ENCODE results near the gene OR10A5. TPM values are rescaled to one million over a fixed set of nuclear protein-coding genes. Genes with fewer than 3 reads are reported as not detected.
"Not testable (repeated sequence)": the region's sequence is repeated elsewhere in the genome, so short reads cannot be mapped to it uniquely, and the experiment has no call there.

Gene OR10A5
- not detected in 2 replicates for total RNA-seq

- DNase-seq (ENCODE audit: low read depth): no peak
- TF ChIP-seq CTCF (conservative IDR thresholded peaks at IDR 0.05; ENCODE audit: low read depth, low read length): no peak
- H3K4me3 ChIP-seq (ENCODE audit: low read depth, low read length): no peak within 1 kb of the TSS
Measured at GRCh38 chr11:6845383-6845782, at the start of gene OR10A5. TSS of gene OR10A5 (plus strand) at chr11:6845683. CDS start at chr11:6845683, 0 bp downstream.

GRCh38 chr11:6799402-6799801 lies 46.1 kb upstream of the OR10A5 start, which contains the start of gene OR6A2:
TSS of gene OR6A2 (minus strand) at chr11:6799689. CDS start at chr11:6795708, 3,981 bp downstream.
- no peak for DNase-seq (ENCODE audit: low read depth)

GRCh38 chr11:6801075-6801474 lies 44.4 kb upstream of the OR10A5 start:
- not testable (repeated sequence) for H3K4me3 ChIP-seq (ENCODE audit: low read depth, low read length); DNase-seq (ENCODE audit: low read depth)

More at GRCh38 chr11:6799402-6799801, 46.1 kb upstream of the OR10A5 start, which contains the start of gene OR6A2:
- TF ChIP-seq CTCF (conservative IDR thresholded peaks at IDR 0.05; ENCODE audit: low read depth, low read length): no peak
- no peak within 1 kb of the TSS for H3K4me3 ChIP-seq (ENCODE audit: low read depth, low read length)

- TF ChIP-seq CTCF (conservative IDR thresholded peaks at IDR 0.05; ENCODE audit: low read depth, low read length): peak; percentile 97
- no peak for DNase-seq (ENCODE audit: low read depth)
- no peak overlapping the region for H3K4me3 ChIP-seq (ENCODE audit: low read depth, low read length)
Measured at GRCh38 chr11:6812390-6813005, 33.0 kb upstream of the OR10A5 start.

GRCh38 chr11:6813656-6814055 lies 31.8 kb upstream of the OR10A5 start:
- DNase-seq (ENCODE audit: low read depth): peak; percentile 26
- TF ChIP-seq CTCF (conservative IDR thresholded peaks at IDR 0.05; ENCODE audit: low read depth, low read length): no peak
- H3K4me3 ChIP-seq (ENCODE audit: low read depth, low read length): no peak overlapping the region

GRCh38 chr11:6817694-6818093 lies 27.8 kb upstream of the OR10A5 start:
- DNase-seq (ENCODE audit: low read depth): no peak
- H3K4me3 ChIP-seq (ENCODE audit: low read depth, low read length): no peak overlapping the region
- no peak for TF ChIP-seq CTCF (conservative IDR thresholded peaks at IDR 0.05; ENCODE audit: low read depth, low read length)

- no peak for DNase-seq (ENCODE audit: low read depth)
- no peak overlapping the region for H3K4me3 ChIP-seq (ENCODE audit: low read depth, low read length)
- no peak for TF ChIP-seq CTCF (conservative IDR thresholded peaks at IDR 0.05; ENCODE audit: low read depth, low read length)
Measured at GRCh38 chr11:6818967-6819366, 26.5 kb upstream of the OR10A5 start.
